Activated CD8-positive, alpha-beta T cell treated with anti-CD3 and anti-CD28 coated beads for 36 hours (primary cell): Measurements from ENCODE around the gene EIF4G3. TPM values are rescaled to one million over a fixed set of nuclear protein-coding genes. Genes with fewer than 3 reads are reported as not detected.
"Not testable (repeated sequence)": the region's sequence is repeated elsewhere in the genome, so short reads cannot be mapped to it uniquely, and the experiment has no call there.

Experiments used
- ATAC-seq: fragments of 200-7000 bp; cut with Tn5 transposase; one replicate; pipeline ENCODE4 v1.10.0; 2021; ENCODE audit warnings: mild to moderate bottlenecking, moderate library complexity
- CTCF ChIA-PET: fragments of 350-600 bp; sonication (Branson Sonifier 250); formaldehyde crosslinking; loops from one replicate; lab custom pipeline; 2021; ENCODE audit warnings: antibody characterized with exemption; lab: Charles Lee
- POLR2A ChIA-PET: fragments of 350-600 bp; sonication (Branson Sonifier 250); formaldehyde crosslinking; loops from one replicate; lab custom pipeline; 2021; ENCODE audit warnings: antibody characterized with exemption; lab: Charles Lee
- DNase-seq: peaks from one replicate; pipeline ENCODE4 v3.0.0-alpha.2; 2020
- H3K27ac Mint-ChIP-seq: one replicate; pipeline ENCODE4 v1.8.0; 2021; ENCODE audit warnings: mild to moderate bottlenecking, mixed read lengths
- H3K27me3 Mint-ChIP-seq: one replicate; pipeline ENCODE4 v1.8.0; 2021; ENCODE audit warnings: mixed read lengths
- H3K36me3 Mint-ChIP-seq: one replicate; pipeline ENCODE4 v1.8.0; 2021; ENCODE audit warnings: low read depth, mixed read lengths
- H3K4me1 Mint-ChIP-seq: one replicate; pipeline ENCODE4 v1.8.0; 2021; ENCODE audit warnings: low read depth, mixed read lengths
- H3K4me3 Mint-ChIP-seq: one replicate; pipeline ENCODE4 v1.8.0; 2021; ENCODE audit warnings: mild to moderate bottlenecking, moderate library complexity, mixed read lengths
- H3K9me3 Mint-ChIP-seq: one replicate; pipeline ENCODE4 v1.8.0; 2021; ENCODE audit warnings: mixed read lengths
- CTCF ChIP-seq: fragments of 200-600 bp; IDR thresholded peaks from one replicate; pipeline ENCODE4 v1.8.0; 2022; ENCODE audit warnings: antibody characterized with exemption, mild to moderate bottlenecking
- intact Hi-C: fragments of 100-400 bp; cut with micrococcal nuclease; formaldehyde crosslinking; loops from one replicate; pipeline ENCODE4 v1.10.0; 2022
- total RNA-seq, 2 experiments: library from RNA; stranded (reverse); gene quantifications; one replicate each; pipeline ENCODE4 v1.2.3, GENCODE V29; 2021

EIF4G3 gene
- total RNA-seq, 2 experiments from 2014 or later, result 48.2 to 48.4 TPM

GRCh38 chr1:21217812-21218596, 41.3 kb upstream of the EIF4G3 start:
- H3K9me3 Mint-ChIP-seq, result no peaks in the 10 kb centered on the region
- H3K4me3 Mint-ChIP-seq, result no peak overlapping the region
- H3K36me3 Mint-ChIP-seq, result peaks cover 15% of the 10 kb centered on the region
- DNase-seq, result peak; percentile 74
- intact Hi-C loops, result loop anchor here (2.0 kb wide), 1 partner anchor 151 kb away; no protein-coding TSS in a partner anchor
- CTCF ChIA-PET, result interaction anchor here (0.8 to 4.2 kb wide), 30 partner anchors 9 to 521 kb away, joined by 3 to 53 read pairs (median 4); no protein-coding TSS in a partner anchor
- peaks cover 2% of the 10 kb centered on the region for H3K4me1 Mint-ChIP-seq
- peak; percentile 64 for ATAC-seq
- TF ChIP-seq CTCF, result peak; percentile 42
- no peaks in the 10 kb centered on the region for H3K27me3 Mint-ChIP-seq
- no peak overlapping the region for H3K27ac Mint-ChIP-seq
- POLR2A ChIA-PET, result interaction anchor here (1.3 to 1.7 kb wide), 2 partner anchors 15 to 150 kb away, joined by 4 to 5 read pairs; no protein-coding TSS in a partner anchor

GRCh38 chr1:21216835-21217811, 40.4 kb upstream of the EIF4G3 start:
- ChIA-PET POLR2A (interaction anchor here (1.3 to 1.7 kb wide), 2 partner anchors 16 to 151 kb away, joined by 4 to 5 read pairs; no protein-coding TSS in a partner anchor), CTCF (interaction anchor here (0.8 to 4.2 kb wide), 31 partner anchors 9 to 520 kb away, joined by 3 to 53 read pairs (median 4); no protein-coding TSS in a partner anchor)
- Mint-ChIP-seq H3K4me3 (no peak overlapping the region), H3K4me1 (peaks cover 2% of the 10 kb centered on the region), H3K27me3 (no peaks in the 10 kb centered on the region), H3K36me3 (peaks cover 13% of the 10 kb centered on the region), H3K9me3 (no peaks in the 10 kb centered on the region), H3K27ac (no peak overlapping the region)
- TF ChIP-seq CTCF, result peak; percentile 84
- DNase-seq (peak; percentile 86), ATAC-seq (peak; percentile 74)
- intact Hi-C loops, result loop anchor here (2.0 kb wide), 1 partner anchor 152 kb away; no protein-coding TSS in a partner anchor

GRCh38 chr1:21212126-21212525, 35.4 kb upstream of the EIF4G3 start:
- ChIA-PET CTCF (interaction anchor here (1.5 to 1.9 kb wide), 2 partner anchors 19 to 58 kb away, joined by 3 to 6 read pairs; no protein-coding TSS in a partner anchor), POLR2A (no interaction called here)
- ATAC-seq (no peak), DNase-seq (no peak)
- no peak overlapping the region for H3K27ac Mint-ChIP-seq
- H3K4me1 Mint-ChIP-seq, result peaks cover 2% of the 10 kb centered on the region
- intact Hi-C loops, result no loop called here
- H3K36me3 Mint-ChIP-seq, result no peaks in the 10 kb centered on the region
- no peaks in the 10 kb centered on the region for H3K9me3 Mint-ChIP-seq
- no peak overlapping the region for H3K4me3 Mint-ChIP-seq
- TF ChIP-seq CTCF, result no peak
- no peaks in the 10 kb centered on the region for H3K27me3 Mint-ChIP-seq

- DNase-seq, H3K27me3 Mint-ChIP-seq, H3K4me1 Mint-ChIP-seq, H3K4me3 Mint-ChIP-seq, H3K27ac Mint-ChIP-seq, H3K36me3 Mint-ChIP-seq, H3K9me3 Mint-ChIP-seq, intact Hi-C loops, ATAC-seq: not testable (repeated sequence)
- CTCF ChIA-PET, result interaction anchor here (1.2 to 1.5 kb wide), 3 partner anchors 9 to 511 kb away, joined by 3 to 6 read pairs (median 5); no protein-coding TSS in a partner anchor
- POLR2A ChIA-PET, result interaction anchor here (0.5 to 0.6 kb wide), 3 partner anchors 58 to 964 kb away, joined by 3 to 5 read pairs (median 3); no protein-coding TSS in a partner anchor
Measured at GRCh38 chr1:21208137-21208700, 31.5 kb upstream of the EIF4G3 start.
